Measurements from ENCODE around the gene GALNT9.

The GALNT9 gene

DNA sequence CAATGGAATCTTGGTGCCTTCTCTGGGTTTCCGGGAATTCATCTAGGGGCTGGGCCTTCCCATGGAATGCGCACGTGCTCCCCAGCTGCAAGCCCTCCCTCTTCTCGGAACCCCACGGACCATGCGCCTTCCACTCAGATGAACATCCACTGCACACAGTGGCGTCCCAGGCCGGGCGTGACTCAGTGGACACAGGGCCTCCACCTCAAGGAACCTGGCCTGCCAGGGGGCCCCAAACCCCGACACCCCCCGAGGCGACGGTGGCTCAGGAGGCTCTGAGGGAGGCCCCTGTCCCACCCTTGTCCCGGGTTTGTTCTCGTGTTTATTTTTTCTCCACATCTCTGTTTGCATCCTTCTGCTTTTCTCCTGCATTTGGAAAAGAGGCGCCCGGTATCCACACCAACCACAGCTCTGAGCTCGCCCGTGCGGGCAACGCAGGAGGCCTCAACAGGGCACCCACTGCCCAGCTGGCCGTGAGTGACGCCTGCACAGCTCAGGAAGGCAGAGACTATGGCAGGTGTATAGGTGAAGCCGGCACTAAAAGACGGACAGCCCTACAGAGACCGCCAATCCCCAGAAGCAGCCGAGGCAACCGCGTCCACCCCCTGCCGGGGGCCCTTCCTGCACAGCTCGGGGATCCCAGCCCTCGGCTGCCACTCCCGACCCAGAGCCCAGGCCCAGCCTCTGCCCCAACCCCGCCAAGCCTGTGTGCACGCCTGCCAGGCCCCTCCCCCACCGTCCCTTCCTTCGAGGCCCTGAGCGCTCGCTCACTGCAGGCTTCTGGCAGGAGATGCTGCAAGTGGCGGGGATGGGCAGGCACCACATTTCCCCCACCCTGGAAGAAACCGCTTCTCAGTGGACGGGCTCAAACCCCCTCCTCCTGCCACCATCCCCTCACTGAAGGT, 23.8 kb upstream of the GALNT9 start:
- TF ChIP-seq, protein P1, sequence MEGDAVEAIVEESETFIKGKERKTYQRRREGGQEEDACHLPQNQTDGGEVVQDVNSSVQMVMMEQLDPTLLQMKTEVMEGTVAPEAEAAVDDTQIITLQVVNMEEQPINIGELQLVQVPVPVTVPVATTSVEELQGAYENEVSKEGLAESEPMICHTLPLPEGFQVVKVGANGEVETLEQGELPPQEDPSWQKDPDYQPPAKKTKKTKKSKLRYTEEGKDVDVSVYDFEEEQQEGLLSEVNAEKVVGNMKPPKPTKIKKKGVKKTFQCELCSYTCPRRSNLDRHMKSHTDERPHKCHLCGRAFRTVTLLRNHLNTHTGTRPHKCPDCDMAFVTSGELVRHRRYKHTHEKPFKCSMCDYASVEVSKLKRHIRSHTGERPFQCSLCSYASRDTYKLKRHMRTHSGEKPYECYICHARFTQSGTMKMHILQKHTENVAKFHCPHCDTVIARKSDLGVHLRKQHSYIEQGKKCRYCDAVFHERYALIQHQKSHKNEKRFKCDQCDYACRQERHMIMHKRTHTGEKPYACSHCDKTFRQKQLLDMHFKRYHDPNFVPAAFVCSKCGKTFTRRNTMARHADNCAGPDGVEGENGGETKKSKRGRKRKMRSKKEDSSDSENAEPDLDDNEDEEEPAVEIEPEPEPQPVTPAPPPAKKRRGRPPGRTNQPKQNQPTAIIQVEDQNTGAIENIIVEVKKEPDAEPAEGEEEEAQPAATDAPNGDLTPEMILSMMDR (IDR thresholded peaks at IDR 0.05): no peak
- H3K4me3 ChIP-seq: no peak overlapping the region
- DNase-seq (ENCODE audit: low spot score): no peak
- H3K27ac ChIP-seq: no peak overlapping the region

GRCh38 chr12:132351751-132352495, 22.5 kb upstream of the GALNT9 start:
- TF ChIP-seq, protein P1 (IDR thresholded peaks at IDR 0.05): no peak
- H3K27ac ChIP-seq: no peak overlapping the region
- no peak overlapping the region for H3K4me3 ChIP-seq
- no peak for DNase-seq (ENCODE audit: low spot score)

- no peak overlapping the region for H3K4me3 ChIP-seq
- H3K27ac ChIP-seq: no peak overlapping the region
- TF ChIP-seq, protein P1 (IDR thresholded peaks at IDR 0.05): no peak
- no peak for DNase-seq (ENCODE audit: low spot score)
These were observed 20.2 kb upstream of the GALNT9 start for GRCh38 chr12:132349501-132350131.

- no peak for DNase-seq (ENCODE audit: low spot score)
- TF ChIP-seq, protein P1 (IDR thresholded peaks at IDR 0.05): no peak
- H3K4me3 ChIP-seq: no peak overlapping the region
- no peak overlapping the region for H3K27ac ChIP-seq
These were observed 18.8 kb upstream of the GALNT9 start for GRCh38 chr12:132348176-132348575.

DNA sequence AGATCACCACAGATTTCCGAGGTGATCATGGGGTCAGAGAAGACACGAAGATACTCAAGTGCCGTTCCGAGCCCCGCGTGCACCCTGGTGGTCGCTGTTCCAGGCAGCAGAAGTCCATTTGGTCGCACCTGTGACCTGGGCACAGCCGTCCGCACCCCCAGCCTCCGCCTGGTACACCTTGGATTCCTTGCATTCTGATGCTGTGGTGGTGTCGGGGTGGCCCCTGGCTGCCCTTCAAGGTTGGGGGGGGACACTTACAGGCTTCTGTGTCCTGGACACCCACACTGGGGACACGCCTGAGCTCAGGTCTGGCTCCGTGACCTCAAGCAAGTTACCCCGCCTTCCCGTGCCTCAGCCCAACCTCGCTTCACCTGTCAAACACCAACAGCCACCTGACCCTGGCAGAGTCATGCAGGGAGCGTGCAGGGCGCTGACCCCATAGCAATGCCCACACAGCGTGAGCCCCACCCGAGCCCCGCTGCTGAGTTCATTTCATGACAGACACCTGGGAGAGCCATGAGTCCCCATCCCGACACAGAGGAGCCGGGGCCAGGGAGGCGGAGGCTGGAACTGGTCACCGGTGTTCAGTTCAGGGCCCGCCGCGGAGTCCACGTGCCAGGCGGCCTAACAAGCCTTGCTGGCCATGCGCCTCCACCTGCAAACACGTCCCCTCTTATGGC, 17.9 kb upstream of the GALNT9 start:
- TF ChIP-seq, protein P1 (IDR thresholded peaks at IDR 0.05): no peak
- Histone ChIP-seq H3K27ac (no peak overlapping the region), H3K4me3 (no peak overlapping the region)
- no peak for DNase-seq (ENCODE audit: low spot score)

DNA sequence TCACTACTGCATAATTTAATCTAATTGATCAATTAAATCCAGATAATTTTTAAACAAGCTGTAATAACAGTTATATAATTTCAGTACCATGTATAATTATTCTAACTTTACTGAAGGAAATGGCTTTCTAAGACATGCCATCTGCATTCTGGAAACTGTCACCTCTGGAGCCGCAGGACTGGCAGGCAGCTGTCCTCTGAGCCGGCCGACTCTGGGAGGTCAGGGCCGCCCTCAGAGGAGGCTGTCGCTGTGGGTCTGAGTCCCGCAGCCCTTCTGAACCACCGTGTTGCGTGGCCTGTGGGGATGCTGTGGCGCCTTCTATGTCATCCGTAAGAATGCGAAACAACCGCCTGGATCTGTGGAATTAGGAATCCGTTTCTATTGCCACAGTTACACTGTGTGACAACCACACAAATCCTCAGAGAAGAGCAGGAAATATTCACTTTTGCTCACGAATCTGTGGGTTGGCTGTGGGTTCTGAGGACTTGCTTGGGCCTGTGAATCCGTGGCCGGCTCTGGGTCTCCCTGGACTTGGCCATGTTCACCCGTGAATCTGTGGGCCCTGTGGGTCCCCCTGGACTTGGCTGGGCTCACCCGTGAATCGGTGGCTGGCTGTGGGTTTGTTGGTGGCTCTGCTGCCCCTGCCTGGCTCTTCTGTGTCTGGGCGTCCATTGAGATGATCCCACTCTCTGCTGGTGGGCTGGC, 17.2 kb upstream of the GALNT9 start:
- no peak overlapping the region for H3K27ac ChIP-seq
- H3K4me3 ChIP-seq: no peak overlapping the region
- TF ChIP-seq, protein P1 (IDR thresholded peaks at IDR 0.05): no peak
- no peak for DNase-seq (ENCODE audit: low spot score)
